Type B pancreatic cell (in vitro differentiated cells): ENCODE measurements around the gene KCTD13. TPM values are rescaled to one million over a fixed set of nuclear protein-coding genes. Genes with fewer than 3 reads are reported as not detected.

Experiments used
- DNase-seq: peaks from one replicate; pipeline ENCODE4 v3.0.0; 2021; ENCODE audit warnings: mixed read lengths; ENCODE audit not compliant: unreplicated experiment; ENCODE audit errors: extremely low spot score
- H3K27ac Mint-ChIP-seq: 2 replicates; pipeline ENCODE4 v1.8.0; 2021; ENCODE audit warnings: mild to moderate bottlenecking, mixed read lengths
- H3K27me3 Mint-ChIP-seq: 2 replicates; pipeline ENCODE4 v1.8.0; 2021; ENCODE audit warnings: mixed read lengths
- H3K36me3 Mint-ChIP-seq: 2 replicates; pipeline ENCODE4 v1.8.0; 2021; ENCODE audit warnings: mixed read lengths
- H3K4me1 Mint-ChIP-seq: one replicate; pipeline ENCODE4 v1.8.0; 2021; ENCODE audit warnings: mixed read lengths; ENCODE audit not compliant: unreplicated experiment
- H3K4me3 Mint-ChIP-seq: 2 replicates; pipeline ENCODE4 v1.8.0; 2021; ENCODE audit warnings: mild to moderate bottlenecking, mixed read lengths
- H3K9me3 Mint-ChIP-seq: 2 replicates; pipeline ENCODE4 v1.8.0; 2021; ENCODE audit warnings: mixed read lengths
- CTCF ChIP-seq: fragments of 200-600 bp; sonication (generic); conservative IDR thresholded peaks from 2 replicates; pipeline ENCODE4 v1.5.0; 2021; ENCODE audit warnings: antibody characterized with exemption, mild to moderate bottlenecking
- long read RNA-seq: library from polyadenylated mRNA; unstranded; transcript quantifications from one replicate; pipeline ENCODE4 v2.0.0, GENCODE V29; 2020
- total RNA-seq: library from RNA; stranded (reverse); gene quantifications from 2 replicates; pipeline ENCODE4 v1.2.1, GENCODE V29; 2021; ENCODE audit warnings: low replicate concordance

Gene KCTD13
- total RNA-seq = 17.9 and 20.6 TPM in 2 replicates
- long read RNA-seq, partial matches to known transcripts = 0 of 1 reads
- long read RNA-seq, other reads (novel, unspliced or antisense) = 0 of 1 reads

- Mint-ChIP-seq H3K4me1 (peaks cover 33% of the 10 kb centered on the region), H3K4me3 (peak within 1 kb of the TSS; percentile 95), H3K9me3 (no peaks in the 10 kb centered on the region)
Measured at GRCh38 chr16:29925781-29926710, at the start of gene KCTD13. KCTD13 (minus strand) TSS chr16:29926226; CDS start chr16:29926033, 193 bp downstream.

GRCh38 chr16:29975134-29975538 is 49.1 kb upstream of the KCTD13 start:
- Mint-ChIP-seq H3K27me3 (no peaks in the 10 kb centered on the region), H3K4me3 (peak overlapping the region; percentile 93), H3K36me3 (peaks cover 22% of the 10 kb centered on the region), H3K9me3 (peaks cover 5% of the 10 kb centered on the region), H3K27ac (peak overlapping the region; percentile 80), H3K4me1 (peaks cover 25% of the 10 kb centered on the region)
- DNase-seq = no peak
- no peak for TF ChIP-seq CTCF

More at GRCh38 chr16:29925781-29926710, at the start of gene KCTD13:
- Mint-ChIP-seq H3K27ac (peak within 1 kb of the TSS; percentile 92), H3K27me3 (no peaks in the 10 kb centered on the region), H3K36me3 (no peaks in the 10 kb centered on the region)
- no peak for TF ChIP-seq CTCF
- peak; percentile 97 for DNase-seq

GRCh38 chr16:29974291-29975133 is 48.5 kb upstream of the KCTD13 start:
- DNase-seq = no peak
- peak overlapping the region; percentile 80 for H3K27ac Mint-ChIP-seq
- H3K4me3 Mint-ChIP-seq = peak overlapping the region; percentile 93
- H3K9me3 Mint-ChIP-seq = peaks cover 5% of the 10 kb centered on the region
- no peaks in the 10 kb centered on the region for H3K27me3 Mint-ChIP-seq
- H3K4me1 Mint-ChIP-seq = peaks cover 25% of the 10 kb centered on the region
- TF ChIP-seq CTCF = no peak
- H3K36me3 Mint-ChIP-seq = peaks cover 23% of the 10 kb centered on the region

GRCh38 chr16:29973384-29974246 is 47.6 kb upstream of the KCTD13 start, which contains the start of gene TAOK2:
TAOK2 (plus strand) TSS chr16:29973868; CDS start chr16:29977773, 3,905 bp downstream.
- H3K27me3 Mint-ChIP-seq = no peaks in the 10 kb centered on the region
- DNase-seq = peak; percentile 100
- H3K4me1 Mint-ChIP-seq = peaks cover 27% of the 10 kb centered on the region
- peaks cover 24% of the 10 kb centered on the region for H3K36me3 Mint-ChIP-seq
- no peak for TF ChIP-seq CTCF
- H3K9me3 Mint-ChIP-seq = peaks cover 5% of the 10 kb centered on the region
- H3K27ac Mint-ChIP-seq = peak within 1 kb of the TSS; percentile 80
- peak within 1 kb of the TSS; percentile 93 for H3K4me3 Mint-ChIP-seq
